SK-N-SH treated with all-trans-retinoic acid at 6 μM for 48 hours (cell line): Measurements from ENCODE around the gene SCAF8.

ENCODE experiments used
- ARNTL ChIP-seq: fragments of 450-650 bp; formaldehyde crosslinking; IDR thresholded peaks from 2 replicates; pipeline ENCODE4 v1.5.0; 2020; ENCODE audit warnings: low read depth, mild to moderate bottlenecking, moderate library complexity, borderline replicate concordance
- BACH2 ChIP-seq: fragments of 250-450 bp; sonication (Bioruptor Pico); IDR thresholded peaks from 2 replicates; pipeline ENCODE4 v1.9.0; 2021; ENCODE audit warnings: mild to moderate bottlenecking, borderline replicate concordance
- CREB5 ChIP-seq: fragments of 250-450 bp; sonication (Bioruptor Pico); IDR thresholded peaks from 2 replicates; pipeline ENCODE4 v1.5.1; 2020; ENCODE audit warnings: low read depth, mild to moderate bottlenecking, moderate library complexity
- CSDC2 ChIP-seq: fragments of 250-450 bp; sonication (Bioruptor Pico); IDR thresholded peaks from 2 replicates; pipeline ENCODE4 v1.5.0; 2020; ENCODE audit warnings: mild to moderate bottlenecking, moderate library complexity
- ESRRG ChIP-seq: fragments of 250-450 bp; sonication (Bioruptor Pico); IDR thresholded peaks from 2 replicates; pipeline ENCODE4 v1.6.1; 2021; ENCODE audit warnings: mild to moderate bottlenecking
- PATZ1 ChIP-seq: fragments of 250-450 bp; sonication (Bioruptor Pico); IDR thresholded peaks from 2 replicates; pipeline ENCODE4 v1.8.0; 2020; ENCODE audit warnings: mild to moderate bottlenecking, moderate library complexity, borderline replicate concordance
- PPARA ChIP-seq: fragments of 250-450 bp; sonication (Bioruptor Pico); IDR thresholded peaks from 2 replicates; pipeline ENCODE4 v1.5.0; 2020; ENCODE audit warnings: mild to moderate bottlenecking, borderline replicate concordance
- SNAI2 ChIP-seq: fragments of 250-450 bp; sonication (Bioruptor Pico); IDR thresholded peaks from 2 replicates; pipeline ENCODE4 v1.5.0; 2020; ENCODE audit warnings: mild to moderate bottlenecking, moderate library complexity
- TSHZ2 ChIP-seq: fragments of 250-450 bp; sonication (Bioruptor Pico); IDR thresholded peaks from 2 replicates; pipeline ENCODE4 v1.5.0; 2020; ENCODE audit warnings: mild to moderate bottlenecking, moderate library complexity
- ZFP3 ChIP-seq: fragments of 250-450 bp; sonication (Bioruptor Pico); IDR thresholded peaks from 2 replicates; pipeline ENCODE4 v1.5.0; 2020; ENCODE audit warnings: mild to moderate bottlenecking, moderate library complexity
- ZNF565 ChIP-seq: fragments of 450-650 bp; formaldehyde crosslinking; conservative IDR thresholded peaks from 2 replicates; pipeline ENCODE4 v1.5.0; 2020; ENCODE audit warnings: low read depth, mild to moderate bottlenecking, moderate library complexity
- ZNF70 ChIP-seq: fragments of 450-650 bp; formaldehyde crosslinking; IDR thresholded peaks from 2 replicates; pipeline ENCODE4 v1.5.0; 2020; ENCODE audit warnings: mild to moderate bottlenecking, moderate library complexity
- TF ChIP-seq, protein P1 (sequence below): fragments of 250-450 bp; sonication (Bioruptor Pico); IDR thresholded peaks from 2 replicates; pipeline ENCODE4 v1.5.1; 2021; ENCODE audit warnings: mild to moderate bottlenecking, moderate library complexity

DNA sequence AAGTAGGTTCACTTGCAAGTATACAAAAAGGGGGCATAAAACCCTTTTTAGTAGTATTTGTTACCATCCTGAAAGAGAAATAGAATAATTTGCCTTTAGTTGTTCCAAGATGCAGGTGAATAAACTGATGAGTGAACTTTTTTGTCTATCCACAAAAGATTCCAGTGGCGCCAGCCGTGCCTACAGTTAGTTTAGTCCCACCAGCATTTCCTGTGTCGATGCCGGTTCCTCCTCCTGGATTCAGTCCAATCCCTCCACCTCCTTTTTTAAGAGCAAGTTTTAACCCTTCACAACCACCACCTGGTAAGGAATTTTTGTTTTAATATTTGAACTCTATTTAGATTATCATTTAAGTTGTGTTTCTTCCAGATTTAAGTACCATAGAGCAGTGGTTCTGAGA, 90.9 kb downstream of the SCAF8 start:
- no peak for TF ChIP-seq CSDC2 (CRISPR knock-in tag)
- no peak for TF ChIP-seq ESRRG (CRISPR knock-in tag)
- TF ChIP-seq PATZ1 (CRISPR knock-in tag) = no peak
- no peak for TF ChIP-seq TSHZ2
- TF ChIP-seq ZFP3 (CRISPR knock-in tag) = no peak
- no peak for TF ChIP-seq ZNF70 (CRISPR knock-in tag)
- TF ChIP-seq PPARA (CRISPR knock-in tag) = no peak
- TF ChIP-seq SNAI2 (CRISPR knock-in tag) = no peak
- TF ChIP-seq CREB5 (CRISPR knock-in tag) = no peak
- no peak for TF ChIP-seq ZNF565 (CRISPR knock-in tag)
- TF ChIP-seq, protein P1, sequence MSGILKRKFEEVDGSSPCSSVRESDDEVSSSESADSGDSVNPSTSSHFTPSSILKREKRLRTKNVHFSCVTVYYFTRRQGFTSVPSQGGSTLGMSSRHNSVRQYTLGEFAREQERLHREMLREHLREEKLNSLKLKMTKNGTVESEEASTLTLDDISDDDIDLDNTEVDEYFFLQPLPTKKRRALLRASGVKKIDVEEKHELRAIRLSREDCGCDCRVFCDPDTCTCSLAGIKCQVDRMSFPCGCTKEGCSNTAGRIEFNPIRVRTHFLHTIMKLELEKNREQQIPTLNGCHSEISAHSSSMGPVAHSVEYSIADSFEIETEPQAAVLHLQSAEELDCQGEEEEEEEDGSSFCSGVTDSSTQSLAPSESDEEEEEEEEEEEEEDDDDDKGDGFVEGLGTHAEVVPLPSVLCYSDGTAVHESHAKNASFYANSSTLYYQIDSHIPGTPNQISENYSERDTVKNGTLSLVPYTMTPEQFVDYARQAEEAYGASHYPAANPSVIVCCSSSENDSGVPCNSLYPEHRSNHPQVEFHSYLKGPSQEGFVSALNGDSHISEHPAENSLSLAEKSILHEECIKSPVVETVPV (CRISPR knock-in tag) = no peak
- no peak for TF ChIP-seq ARNTL
- no peak for TF ChIP-seq BACH2 (CRISPR knock-in tag)
